HEK293 (cell line): ENCODE measurements around the gene CYP2A6.

Source experiments
- EGR2 ChIP-seq: fragments of 450-650 bp; formaldehyde crosslinking; IDR thresholded peaks from 2 replicates; pipeline ENCODE4 v1.5.1; 2016; ENCODE audit warnings: low read depth, missing biosample characterization, missing genetic modification characterization
- FEZF1 ChIP-seq: fragments of 450-650 bp; formaldehyde crosslinking; IDR thresholded peaks from 2 replicates; pipeline ENCODE4 v1.5.1; 2016; ENCODE audit warnings: missing biosample characterization, missing genetic modification characterization
- GLI2 ChIP-seq: fragments of 450-650 bp; formaldehyde crosslinking; IDR thresholded peaks from 2 replicates; pipeline ENCODE4; 2017; ENCODE audit warnings: missing biosample characterization, missing genetic modification characterization, low read depth, borderline replicate concordance
- KLF16 ChIP-seq: fragments of 450-650 bp; formaldehyde crosslinking; IDR thresholded peaks from 2 replicates; pipeline ENCODE4 v1.5.1; 2017; ENCODE audit warnings: missing biosample characterization, missing genetic modification characterization
- SP3 ChIP-seq: fragments of 450-650 bp; formaldehyde crosslinking; IDR thresholded peaks from 2 replicates; pipeline ENCODE4 v1.5.1; 2016; ENCODE audit warnings: missing biosample characterization, missing genetic modification characterization
- SP7 ChIP-seq: fragments of 450-650 bp; formaldehyde crosslinking; IDR thresholded peaks from 2 replicates; pipeline ENCODE4 v1.5.1; 2016; ENCODE audit warnings: missing biosample characterization, missing genetic modification characterization
- WT1 ChIP-seq: fragments of 450-650 bp; formaldehyde crosslinking; IDR thresholded peaks from 2 replicates; pipeline ENCODE4 v1.5.1; 2016; ENCODE audit warnings: missing biosample characterization, missing genetic modification characterization
- ZBTB48 ChIP-seq: fragments of 450-650 bp; formaldehyde crosslinking; IDR thresholded peaks from 2 replicates; pipeline ENCODE4 v1.5.1; 2016; ENCODE audit warnings: missing biosample characterization, missing genetic modification characterization
- ZFP69B ChIP-seq: fragments of 450-650 bp; formaldehyde crosslinking; IDR thresholded peaks from 2 replicates; pipeline ENCODE4 v1.5.1; 2016; ENCODE audit warnings: missing biosample characterization, missing genetic modification characterization
- ZNF132 ChIP-seq: fragments of 450-650 bp; formaldehyde crosslinking; IDR thresholded peaks from 2 replicates; pipeline ENCODE4 v1.5.1; 2017; ENCODE audit warnings: missing biosample characterization, missing genetic modification characterization, borderline replicate concordance
- ZNF157 ChIP-seq: fragments of 450-650 bp; formaldehyde crosslinking; IDR thresholded peaks from 2 replicates; pipeline ENCODE4 v1.5.1; 2016; ENCODE audit warnings: missing biosample characterization, missing genetic modification characterization
- ZNF174 ChIP-seq: fragments of 450-650 bp; formaldehyde crosslinking; IDR thresholded peaks from 2 replicates; pipeline ENCODE4 v1.5.0; 2017; ENCODE audit warnings: missing biosample characterization, mild to moderate bottlenecking, missing genetic modification characterization
- ZNF211 ChIP-seq: fragments of 450-650 bp; formaldehyde crosslinking; IDR thresholded peaks from 2 replicates; pipeline ENCODE4 v1.5.1; 2016; ENCODE audit warnings: low read depth, missing biosample characterization, missing genetic modification characterization
- ZNF214 ChIP-seq: fragments of 450-650 bp; formaldehyde crosslinking; IDR thresholded peaks from 2 replicates; pipeline ENCODE4 v1.5.1; 2017; ENCODE audit warnings: missing biosample characterization, mild to moderate bottlenecking, missing genetic modification characterization, borderline replicate concordance
- ZNF335 ChIP-seq: fragments of 450-650 bp; formaldehyde crosslinking; conservative IDR thresholded peaks from 2 replicates; pipeline ENCODE4 v1.5.1; 2016; ENCODE audit warnings: missing biosample characterization, missing genetic modification characterization
- ZNF366 ChIP-seq: fragments of 450-650 bp; formaldehyde crosslinking; conservative IDR thresholded peaks from 2 replicates; pipeline ENCODE4 v1.5.1; 2016; ENCODE audit warnings: missing biosample characterization, missing genetic modification characterization
- ZNF423 ChIP-seq: fragments of 450-650 bp; formaldehyde crosslinking; IDR thresholded peaks from 2 replicates; pipeline ENCODE4 v1.5.1; 2016; ENCODE audit warnings: missing biosample characterization, missing genetic modification characterization
- ZNF426 ChIP-seq: fragments of 450-650 bp; formaldehyde crosslinking; IDR thresholded peaks from 2 replicates; pipeline ENCODE4 v1.5.1; 2017; ENCODE audit warnings: missing biosample characterization, missing genetic modification characterization, mild to moderate bottlenecking, inconsistent platforms, moderate library complexity
- ZNF433 ChIP-seq: fragments of 450-650 bp; formaldehyde crosslinking; IDR thresholded peaks from 2 replicates; pipeline ENCODE4 v1.5.1; 2016; ENCODE audit warnings: missing biosample characterization, missing genetic modification characterization, low read depth
- ZNF610 ChIP-seq: fragments of 450-650 bp; formaldehyde crosslinking; IDR thresholded peaks from 2 replicates; pipeline ENCODE4 v1.5.1; 2016; ENCODE audit warnings: missing biosample characterization, missing genetic modification characterization, borderline replicate concordance
- ZNF624 ChIP-seq: fragments of 450-650 bp; formaldehyde crosslinking; IDR thresholded peaks from 2 replicates; pipeline ENCODE4 v1.5.1; 2017; ENCODE audit warnings: missing biosample characterization, missing genetic modification characterization
- ZNF626 ChIP-seq: fragments of 450-650 bp; sonication (Bioruptor Pico); formaldehyde crosslinking; IDR thresholded peaks from 2 replicates; pipeline ENCODE4 v1.5.1; 2018; ENCODE audit warnings: missing biosample characterization, missing genetic modification characterization, inconsistent platforms
- ZNF658 ChIP-seq: fragments of 450-650 bp; formaldehyde crosslinking; IDR thresholded peaks from 2 replicates; pipeline ENCODE4; 2016; ENCODE audit warnings: missing biosample characterization, missing genetic modification characterization
- ZNF701 ChIP-seq: fragments of 450-650 bp; formaldehyde crosslinking; IDR thresholded peaks from 2 replicates; pipeline ENCODE4 v1.5.1; 2016; ENCODE audit warnings: missing biosample characterization, missing genetic modification characterization
- ZSCAN16 ChIP-seq: fragments of 450-650 bp; formaldehyde crosslinking; IDR thresholded peaks from 2 replicates; pipeline ENCODE4 v1.5.1; 2016; ENCODE audit warnings: missing biosample characterization, missing genetic modification characterization
- TF ChIP-seq, protein P1 (sequence below): fragments of 450-650 bp; formaldehyde crosslinking; IDR thresholded peaks from 2 replicates; pipeline ENCODE4; 2016; ENCODE audit warnings: missing biosample characterization, missing genetic modification characterization
- TF ChIP-seq, protein P2 (sequence below): fragments of 450-650 bp; formaldehyde crosslinking; IDR thresholded peaks from 2 replicates; pipeline ENCODE4 v1.5.1; 2016; ENCODE audit warnings: missing biosample characterization, missing genetic modification characterization
- TF ChIP-seq, protein P3 (sequence below): fragments of 450-650 bp; formaldehyde crosslinking; IDR thresholded peaks from 2 replicates; pipeline ENCODE4 v1.5.1; 2017; ENCODE audit warnings: missing biosample characterization, missing genetic modification characterization
- TF ChIP-seq, protein P4 (sequence below): fragments of 450-650 bp; formaldehyde crosslinking; IDR thresholded peaks from 2 replicates; pipeline ENCODE4 v1.5.1; 2016; ENCODE audit warnings: missing biosample characterization, missing genetic modification characterization
- TF ChIP-seq, protein P5 (sequence below): fragments of 450-650 bp; formaldehyde crosslinking; IDR thresholded peaks from 2 replicates; pipeline ENCODE4 v1.5.1; 2016; ENCODE audit warnings: missing biosample characterization, missing genetic modification characterization
- TF ChIP-seq, protein P6 (sequence below): fragments of 450-650 bp; formaldehyde crosslinking; IDR thresholded peaks from 2 replicates; pipeline ENCODE4 v1.5.1; 2016; ENCODE audit warnings: missing biosample characterization, missing genetic modification characterization
- TF ChIP-seq, protein P7 (sequence below): fragments of 450-650 bp; formaldehyde crosslinking; IDR thresholded peaks from 2 replicates; pipeline ENCODE4 v1.5.1; 2016; ENCODE audit warnings: missing biosample characterization, missing genetic modification characterization

CYP2A6 gene

DNA sequence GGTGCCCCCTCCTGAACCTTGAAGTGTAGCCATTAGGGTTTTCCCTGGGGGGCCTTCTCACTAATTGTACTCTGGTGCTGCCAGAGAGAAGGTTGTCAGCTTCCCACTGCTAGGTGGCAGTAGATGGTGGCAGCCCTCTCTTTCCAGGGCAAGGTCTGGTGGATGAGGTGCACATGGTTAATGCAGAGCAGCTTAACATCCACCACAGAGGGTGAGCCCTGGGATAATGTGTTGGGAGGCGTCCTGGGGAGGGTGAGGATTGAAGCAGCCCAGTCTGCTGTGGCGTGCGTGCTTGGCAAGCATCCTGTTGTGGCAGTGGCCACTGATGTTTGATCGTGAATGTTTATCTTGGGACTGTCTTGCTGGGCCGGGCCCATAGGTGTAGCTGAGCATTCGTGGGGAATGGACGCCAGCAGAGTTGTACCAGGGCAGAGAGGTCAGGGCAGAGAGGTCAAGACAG, 45.4 kb downstream of the CYP2A6 start (continued):
- TF ChIP-seq, protein P1, sequence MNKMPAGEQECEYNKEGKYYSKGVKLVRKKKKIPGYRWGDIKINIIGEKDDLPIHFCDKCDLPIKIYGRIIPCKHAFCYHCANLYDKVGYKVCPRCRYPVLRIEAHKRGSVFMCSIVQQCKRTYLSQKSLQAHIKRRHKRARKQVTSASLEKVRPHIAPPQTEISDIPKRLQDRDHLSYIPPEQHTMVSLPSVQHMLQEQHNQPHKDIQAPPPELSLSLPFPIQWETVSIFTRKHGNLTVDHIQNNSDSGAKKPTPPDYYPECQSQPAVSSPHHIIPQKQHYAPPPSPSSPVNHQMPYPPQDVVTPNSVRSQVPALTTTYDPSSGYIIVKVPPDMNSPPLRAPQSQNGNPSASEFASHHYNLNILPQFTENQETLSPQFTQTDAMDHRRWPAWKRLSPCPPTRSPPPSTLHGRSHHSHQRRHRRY (tag by site-specific recombination) = no peak
- TF ChIP-seq SP3 (tag by site-specific recombination) = no peak
- no peak for TF ChIP-seq ZNF335 (tag by site-specific recombination)
- TF ChIP-seq ZBTB48 = no peak
- peak; percentile 69; the same call in 1 of the 2 replicates for TF ChIP-seq WT1 (tag by site-specific recombination)
- no peak for TF ChIP-seq ZNF157 (tag by site-specific recombination)
- no peak for TF ChIP-seq ZNF433 (tag by site-specific recombination)
- no peak for TF ChIP-seq ZNF426 (tag by site-specific recombination)
- TF ChIP-seq ZNF701 (tag by site-specific recombination) = 0 out of 2 replicates have a peak, but pooled peaks have one; percentile 35
- TF ChIP-seq FEZF1 (tag by site-specific recombination) = no peak
- no peak for TF ChIP-seq SP7 (tag by site-specific recombination)
- no peak for TF ChIP-seq ZSCAN16 (tag by site-specific recombination)
- TF ChIP-seq ZNF658 (tag by site-specific recombination) = no peak
- no peak for TF ChIP-seq KLF16 (tag by site-specific recombination)
- no peak for TF ChIP-seq ZNF610
- TF ChIP-seq, protein P2, sequence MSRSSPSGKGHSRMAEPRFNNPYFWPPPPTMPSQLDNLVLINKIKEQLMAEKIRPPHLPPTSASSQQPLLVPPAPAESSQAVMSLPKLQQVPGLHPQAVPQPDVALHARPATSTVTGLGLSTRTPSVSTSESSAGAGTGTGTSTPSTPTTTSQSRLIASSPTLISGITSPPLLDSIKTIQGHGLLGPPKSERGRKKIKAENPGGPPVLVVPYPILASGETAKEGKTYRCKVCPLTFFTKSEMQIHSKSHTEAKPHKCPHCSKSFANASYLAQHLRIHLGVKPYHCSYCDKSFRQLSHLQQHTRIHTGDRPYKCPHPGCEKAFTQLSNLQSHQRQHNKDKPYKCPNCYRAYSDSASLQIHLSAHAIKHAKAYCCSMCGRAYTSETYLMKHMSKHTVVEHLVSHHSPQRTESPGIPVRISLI = no peak
- no peak for TF ChIP-seq ZNF366
- TF ChIP-seq, protein P3, sequence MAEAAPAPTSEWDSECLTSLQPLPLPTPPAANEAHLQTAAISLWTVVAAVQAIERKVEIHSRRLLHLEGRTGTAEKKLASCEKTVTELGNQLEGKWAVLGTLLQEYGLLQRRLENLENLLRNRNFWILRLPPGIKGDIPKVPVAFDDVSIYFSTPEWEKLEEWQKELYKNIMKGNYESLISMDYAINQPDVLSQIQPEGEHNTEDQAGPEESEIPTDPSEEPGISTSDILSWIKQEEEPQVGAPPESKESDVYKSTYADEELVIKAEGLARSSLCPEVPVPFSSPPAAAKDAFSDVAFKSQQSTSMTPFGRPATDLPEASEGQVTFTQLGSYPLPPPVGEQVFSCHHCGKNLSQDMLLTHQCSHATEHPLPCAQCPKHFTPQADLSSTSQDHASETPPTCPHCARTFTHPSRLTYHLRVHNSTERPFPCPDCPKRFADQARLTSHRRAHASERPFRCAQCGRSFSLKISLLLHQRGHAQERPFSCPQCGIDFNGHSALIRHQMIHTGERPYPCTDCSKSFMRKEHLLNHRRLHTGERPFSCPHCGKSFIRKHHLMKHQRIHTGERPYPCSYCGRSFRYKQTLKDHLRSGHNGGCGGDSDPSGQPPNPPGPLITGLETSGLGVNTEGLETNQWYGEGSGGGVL = no peak
- TF ChIP-seq ZNF214 = no peak
- peak; percentile 66; the same call in 1 of the 2 replicates for TF ChIP-seq ZFP69B (tag by site-specific recombination)
- TF ChIP-seq, protein P4, sequence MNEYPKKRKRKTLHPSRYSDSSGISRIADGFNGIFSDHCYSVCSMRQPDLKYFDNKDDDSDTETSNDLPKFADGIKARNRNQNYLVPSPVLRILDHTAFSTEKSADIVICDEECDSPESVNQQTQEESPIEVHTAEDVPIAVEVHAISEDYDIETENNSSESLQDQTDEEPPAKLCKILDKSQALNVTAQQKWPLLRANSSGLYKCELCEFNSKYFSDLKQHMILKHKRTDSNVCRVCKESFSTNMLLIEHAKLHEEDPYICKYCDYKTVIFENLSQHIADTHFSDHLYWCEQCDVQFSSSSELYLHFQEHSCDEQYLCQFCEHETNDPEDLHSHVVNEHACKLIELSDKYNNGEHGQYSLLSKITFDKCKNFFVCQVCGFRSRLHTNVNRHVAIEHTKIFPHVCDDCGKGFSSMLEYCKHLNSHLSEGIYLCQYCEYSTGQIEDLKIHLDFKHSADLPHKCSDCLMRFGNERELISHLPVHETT (tag by site-specific recombination) = no peak
- no peak for TF ChIP-seq ZNF174 (tag by site-specific recombination)
- no peak for TF ChIP-seq ZNF624 (tag by site-specific recombination)
- TF ChIP-seq, protein P5, sequence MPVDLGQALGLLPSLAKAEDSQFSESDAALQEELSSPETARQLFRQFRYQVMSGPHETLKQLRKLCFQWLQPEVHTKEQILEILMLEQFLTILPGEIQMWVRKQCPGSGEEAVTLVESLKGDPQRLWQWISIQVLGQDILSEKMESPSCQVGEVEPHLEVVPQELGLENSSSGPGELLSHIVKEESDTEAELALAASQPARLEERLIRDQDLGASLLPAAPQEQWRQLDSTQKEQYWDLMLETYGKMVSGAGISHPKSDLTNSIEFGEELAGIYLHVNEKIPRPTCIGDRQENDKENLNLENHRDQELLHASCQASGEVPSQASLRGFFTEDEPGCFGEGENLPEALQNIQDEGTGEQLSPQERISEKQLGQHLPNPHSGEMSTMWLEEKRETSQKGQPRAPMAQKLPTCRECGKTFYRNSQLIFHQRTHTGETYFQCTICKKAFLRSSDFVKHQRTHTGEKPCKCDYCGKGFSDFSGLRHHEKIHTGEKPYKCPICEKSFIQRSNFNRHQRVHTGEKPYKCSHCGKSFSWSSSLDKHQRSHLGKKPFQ (tag by site-specific recombination) = no peak
- TF ChIP-seq GLI2 (tag by site-specific recombination) = no peak
- TF ChIP-seq ZNF132 (tag by site-specific recombination) = no peak
- TF ChIP-seq ZNF211 (tag by site-specific recombination) = no peak
- TF ChIP-seq, protein P6, sequence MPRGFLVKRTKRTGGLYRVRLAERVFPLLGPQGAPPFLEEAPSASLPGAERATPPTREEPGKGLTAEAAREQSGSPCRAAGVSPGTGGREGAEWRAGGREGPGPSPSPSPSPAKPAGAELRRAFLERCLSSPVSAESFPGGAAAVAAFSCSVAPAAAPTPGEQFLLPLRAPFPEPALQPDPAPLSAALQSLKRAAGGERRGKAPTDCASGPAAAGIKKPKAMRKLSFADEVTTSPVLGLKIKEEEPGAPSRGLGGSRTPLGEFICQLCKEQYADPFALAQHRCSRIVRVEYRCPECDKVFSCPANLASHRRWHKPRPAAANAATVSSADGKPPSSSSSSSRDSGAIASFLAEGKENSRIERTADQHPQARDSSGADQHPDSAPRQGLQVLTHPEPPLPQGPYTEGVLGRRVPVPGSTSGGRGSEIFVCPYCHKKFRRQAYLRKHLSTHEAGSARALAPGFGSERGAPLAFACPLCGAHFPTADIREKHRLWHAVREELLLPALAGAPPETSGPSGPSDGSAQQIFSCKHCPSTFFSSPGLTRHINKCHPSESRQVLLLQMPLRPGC (tag by site-specific recombination) = no peak
- no peak for TF ChIP-seq ZNF626 (tag by site-specific recombination)
- TF ChIP-seq, protein P7, sequence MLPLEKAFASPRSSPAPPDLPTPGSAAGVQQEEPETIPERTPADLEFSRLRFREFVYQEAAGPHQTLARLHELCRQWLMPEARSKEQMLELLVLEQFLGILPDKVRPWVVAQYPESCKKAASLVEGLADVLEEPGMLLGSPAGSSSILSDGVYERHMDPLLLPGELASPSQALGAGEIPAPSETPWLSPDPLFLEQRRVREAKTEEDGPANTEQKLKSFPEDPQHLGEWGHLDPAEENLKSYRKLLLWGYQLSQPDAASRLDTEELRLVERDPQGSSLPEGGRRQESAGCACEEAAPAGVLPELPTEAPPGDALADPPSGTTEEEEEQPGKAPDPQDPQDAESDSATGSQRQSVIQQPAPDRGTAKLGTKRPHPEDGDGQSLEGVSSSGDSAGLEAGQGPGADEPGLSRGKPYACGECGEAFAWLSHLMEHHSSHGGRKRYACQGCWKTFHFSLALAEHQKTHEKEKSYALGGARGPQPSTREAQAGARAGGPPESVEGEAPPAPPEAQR (tag by site-specific recombination) = no peak
- no peak for TF ChIP-seq ZNF423 (tag by site-specific recombination)
- no peak for TF ChIP-seq EGR2
